A549 (cell line): ENCODE data around the gene STYXL1. TPM values are rescaled to one million over a fixed set of nuclear protein-coding genes. Genes with fewer than 3 reads are reported as not detected.

Experiments
- ATAC-seq, 2 experiments: fragments of 200-7000 bp in 1 of 2; fragments of >200 bp in 1 of 2; cut with Nextera tagmentation in 1 of 2; cut with Tn5 transposase in 1 of 2; 3 replicates each; pipeline versions ENCODE4 v1.8.0 to v1.9.1; 2018 to 2020; ENCODE audit warnings: mild to moderate bottlenecking in 1 of 2, moderate library complexity in 1 of 2
- CTCF ChIA-PET: fragments of 300-600 bp; sonication (Branson Sonifier 250); formaldehyde crosslinking; extraction: SDS; loops from one replicate; lab custom pipeline; 2021; ENCODE audit warnings: antibody characterized with exemption, inconsistent platforms; lab: Yijun Ruan, JAX
- POLR2A ChIA-PET: fragments of 350-600 bp; formaldehyde crosslinking; extraction: SDS; loops from one replicate; lab custom pipeline; 2021; ENCODE audit warnings: antibody characterized with exemption, inconsistent platforms; lab: Yijun Ruan, JAX
- DNase-seq, 2 experiments: peaks; one replicate each; pipeline versions ENCODE4 v3.0.0 to v3.0.0-alpha.2; 2011 to 2016; ENCODE audit warnings: low read depth in 1 of 2, low spot score in 1 of 2
- FAIRE-seq: peaks from 2 replicates; lab custom pipeline; 2011; peaks lifted over from hg19 to GRCh38; lab: Jason Lieb, UNC
- H3K27ac ChIP-seq, 2 experiments: fragments of >200 bp; sonication (Bioruptor Twin); formaldehyde crosslinking; 3 replicates each; pipeline ENCODE4 v1.5.1; 2016 to 2017
- H3K4me1 ChIP-seq: fragments of >200 bp; sonication (Bioruptor Twin); formaldehyde crosslinking; 3 replicates; pipeline ENCODE4 v1.6.1; 2016
- H3K4me2 ChIP-seq: fragments of >200 bp; sonication (Bioruptor Twin); formaldehyde crosslinking; 3 replicates; pipeline ENCODE4 v1.6.1; 2016
- H3K4me3 ChIP-seq: fragments of >200 bp; sonication (Bioruptor Twin); formaldehyde crosslinking; 3 replicates; pipeline ENCODE4 v1.5.1; 2016
- H3K9me3 ChIP-seq: fragments of >200 bp; sonication (Bioruptor Twin); formaldehyde crosslinking; 3 replicates; pipeline ENCODE4 v1.6.1; 2016
- CEBPB ChIP-seq, 2 experiments: fragments of >200 bp in 1 of 2; sonication (Bioruptor Twin) in 1 of 2; formaldehyde crosslinking in 1 of 2; IDR thresholded peaks; 2 replicates each; pipeline ENCODE4 v1.6.1; 2012 to 2016
- CHD2 ChIP-seq: fragments of 150-350 bp; IDR thresholded peaks from 2 replicates; pipeline ENCODE4 v1.6.1; 2014; ENCODE audit warnings: low read length; ENCODE audit not compliant: partially characterized antibody
- CHD4 ChIP-seq: fragments of 200-600 bp; sonication (generic); IDR thresholded peaks from 2 replicates; pipeline ENCODE4 v1.6.1; 2016; ENCODE audit warnings: antibody characterized with exemption, mild to moderate bottlenecking, borderline replicate concordance
- CTCF ChIP-seq: fragments of >200 bp; sonication (Bioruptor Twin); formaldehyde crosslinking; IDR thresholded peaks from 3 replicates; pipeline ENCODE4 v1.5.1; 2016
- EHF ChIP-seq: fragments of 250-450 bp; sonication (Bioruptor Pico); IDR thresholded peaks from 2 replicates; pipeline ENCODE4 v1.5.0; 2020; ENCODE audit warnings: mild to moderate bottlenecking
- EHMT2 ChIP-seq: fragments of 200-600 bp; sonication (generic); IDR thresholded peaks from 2 replicates; pipeline ENCODE4 v1.6.1; 2016; ENCODE audit warnings: antibody characterized with exemption, low read depth, mild to moderate bottlenecking, moderate library complexity
- EP300 ChIP-seq, 2 experiments: fragments of >200 bp; sonication (Bioruptor Twin); formaldehyde crosslinking; IDR thresholded peaks; 2 replicates in 1 of 2; 3 replicates in 1 of 2; pipeline ENCODE4 v1.6.1; 2016 to 2017
- ESRRA ChIP-seq: fragments of 150-350 bp; IDR thresholded peaks from 2 replicates; pipeline ENCODE4 v1.6.1; 2014; ENCODE audit warnings: mild to moderate bottlenecking, low read length, borderline replicate concordance
- FOSB ChIP-seq: fragments of 250-450 bp; sonication (Bioruptor Pico); IDR thresholded peaks from 2 replicates; pipeline ENCODE4 v1.5.0; 2020; ENCODE audit warnings: mild to moderate bottlenecking, moderate library complexity
- FOXS1 ChIP-seq: fragments of 250-450 bp; sonication (Bioruptor Pico); IDR thresholded peaks from 2 replicates; pipeline ENCODE4 v1.5.0; 2020; ENCODE audit warnings: mild to moderate bottlenecking, moderate library complexity
- GATA3 ChIP-seq: IDR thresholded peaks from 2 replicates; pipeline ENCODE4 v1.6.1; 2012; ENCODE audit warnings: borderline replicate concordance
- HDAC2 ChIP-seq: fragments of 200-600 bp; sonication (generic); IDR thresholded peaks from 2 replicates; pipeline ENCODE4 v1.6.1; 2016
- HMGXB4 ChIP-seq: fragments of 250-450 bp; sonication (Bioruptor Pico); IDR thresholded peaks from 2 replicates; pipeline ENCODE4 v1.5.0; 2021; ENCODE audit warnings: mild to moderate bottlenecking, moderate library complexity, borderline replicate concordance
- HOXB13 ChIP-seq: fragments of 250-450 bp; sonication (Bioruptor Pico); IDR thresholded peaks from 2 replicates; pipeline ENCODE4 v1.5.0; 2020; ENCODE audit warnings: low read depth, mild to moderate bottlenecking, moderate library complexity
- HOXB5 ChIP-seq: fragments of 250-450 bp; sonication (Bioruptor Pico); IDR thresholded peaks from 2 replicates; pipeline ENCODE4 v1.5.0; 2020; ENCODE audit warnings: mild to moderate bottlenecking, moderate library complexity
- JUN ChIP-seq, 2 experiments: fragments of >200 bp; sonication (Bioruptor Twin); formaldehyde crosslinking; IDR thresholded peaks; 2 replicates in 1 of 2; 3 replicates in 1 of 2; pipeline ENCODE4 v1.6.1; 2016 to 2017
- KDM5A ChIP-seq: fragments of 200-600 bp; sonication (generic); IDR thresholded peaks from 2 replicates; pipeline ENCODE4 v1.6.1; 2016; ENCODE audit warnings: antibody characterized with exemption, mild to moderate bottlenecking
- MAFK ChIP-seq: fragments of 450-650 bp; IDR thresholded peaks from 2 replicates; pipeline ENCODE4 v1.6.1; 2014; ENCODE audit not compliant: partially characterized antibody
- MAX ChIP-seq: IDR thresholded peaks from 2 replicates; pipeline ENCODE4 v1.6.1; 2012
- NPAS2 ChIP-seq: fragments of 250-450 bp; sonication (Bioruptor Pico); IDR thresholded peaks from 2 replicates; pipeline ENCODE4 v1.8.0; 2022; ENCODE audit warnings: mild to moderate bottlenecking, moderate library complexity, borderline replicate concordance
- NR3C1 ChIP-seq: fragments of >200 bp; sonication (Bioruptor Twin); formaldehyde crosslinking; IDR thresholded peaks from 3 replicates; pipeline ENCODE4 v1.6.1; 2017
- PBX3 ChIP-seq: IDR thresholded peaks from 2 replicates; pipeline ENCODE4 v1.6.1; 2012
- RFX5 ChIP-seq: fragments of 450-650 bp; IDR thresholded peaks from 2 replicates; pipeline ENCODE4 v1.7.1; 2014; ENCODE audit warnings: antibody characterized with exemption, mild to moderate bottlenecking, moderate library complexity
- RNF2 ChIP-seq: fragments of 200-600 bp; sonication (generic); IDR thresholded peaks from 2 replicates; pipeline ENCODE4 v1.6.1; 2016; ENCODE audit warnings: low read depth, mild to moderate bottlenecking, antibody characterized with exemption, moderate library complexity, borderline replicate concordance
- SMC3 ChIP-seq: fragments of >200 bp; sonication (Bioruptor Twin); formaldehyde crosslinking; IDR thresholded peaks from 3 replicates; pipeline ENCODE4 v1.6.1; 2018; ENCODE audit warnings: inconsistent platforms
- SREBF2 ChIP-seq: fragments of 450-650 bp; IDR thresholded peaks from 2 replicates; pipeline ENCODE4 v1.6.1; 2014; ENCODE audit warnings: mild to moderate bottlenecking, moderate library complexity
- TP53 ChIP-seq: fragments of 250-450 bp; sonication (Bioruptor Pico); IDR thresholded peaks from 2 replicates; pipeline ENCODE4 v1.5.0; 2021; ENCODE audit warnings: mild to moderate bottlenecking, moderate library complexity
- ZFP36 ChIP-seq: fragments of 450-650 bp; IDR thresholded peaks from 2 replicates; pipeline ENCODE4 v1.6.1; 2014; ENCODE audit warnings: borderline replicate concordance; ENCODE audit not compliant: partially characterized antibody
- ZNF302 ChIP-seq: fragments of 250-450 bp; sonication (Bioruptor Pico); IDR thresholded peaks from 2 replicates; pipeline ENCODE4 v1.9.0; 2021; ENCODE audit warnings: inconsistent platforms, mild to moderate bottlenecking, moderate library complexity
- WGBS: methylation state at CpG from one replicate; pipeline ENCODE4 v1.1.6; 2017; ENCODE audit errors: missing lambda C conversion rate; 5-methylcytosine and 5-hydroxymethylcytosine counted together
- polyA plus RNA-seq, 4 experiments: library from polyadenylated mRNA; depleted of rRNA in 3 of 4; stranded (reverse); fragments of >200 nt; fragmentation: RNase III in 1 of 4; extraction: RNeasy Plus Mini Kit Qiagen cat#74134 plus additional on column Dnase treatment in 1 of 4; gene quantifications; 2 replicates in 3 of 4; 3 replicates in 1 of 4; pipeline ENCODE4 v1.2.3, GENCODE V29; 2011 to 2017
- TF ChIP-seq, protein P1 (sequence below): fragments of 150-350 bp; IDR thresholded peaks from 2 replicates; pipeline ENCODE4 v1.6.1; 2014; ENCODE audit warnings: low read depth, mild to moderate bottlenecking, low read length
- TF ChIP-seq, protein P2 (sequence below): fragments of 200-600 bp; sonication (generic); IDR thresholded peaks from 2 replicates; pipeline ENCODE4 v1.6.1; 2016; ENCODE audit warnings: antibody characterized with exemption, mild to moderate bottlenecking, moderate library complexity
- TF ChIP-seq, protein P3 (sequence below): IDR thresholded peaks from 2 replicates; pipeline ENCODE4 v1.6.1; 2012; ENCODE audit warnings: low read depth, borderline replicate concordance

STYXL1 gene
- polyA plus RNA-seq, 2 of the 4 experiments (the other 2 are of a cell fraction) = 36.0 to 76.8 TPM

DNA sequence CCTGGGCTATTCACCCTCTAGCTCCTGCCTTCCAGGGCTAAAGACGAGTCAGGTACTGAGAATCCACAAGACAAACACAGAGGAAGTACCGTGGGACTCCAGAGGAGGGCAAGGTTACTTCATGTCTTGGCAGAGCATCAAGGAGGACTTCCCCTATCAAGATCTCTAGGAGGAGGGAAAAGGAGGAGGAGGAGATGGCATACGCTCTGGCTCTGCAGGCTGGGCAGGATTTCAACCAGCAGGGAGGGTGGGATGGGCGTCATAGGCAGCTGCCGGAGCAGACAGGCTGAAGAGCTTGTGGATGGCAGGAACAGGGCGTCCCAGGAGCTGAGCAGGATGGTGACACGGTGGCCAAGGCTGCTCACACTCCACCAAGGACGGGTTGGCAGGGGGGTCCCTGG lies 21.4 kb upstream of the STYXL1 start:
- Histone ChIP-seq H3K27ac (peak overlapping the region; percentile 80 to 81), H3K4me1 (peaks cover 40% of the 10 kb centered on the region), H3K9me3 (no peaks in the 10 kb centered on the region), H3K4me3 (no peak overlapping the region), H3K4me2 (peak overlapping the region; percentile 50)
- peak; percentile 88 to 92 for ATAC-seq
- POLR2A ChIA-PET = interaction anchor here (0.5 to 1.9 kb wide), 8 partner anchors 15 to 262 kb away, joined by 3 to 11 read pairs (median 4); partner anchors contain the start of genes MDH2 and STYXL1
- WGBS = 21% methylated on average over 8 of the region's 8 CpGs
- CTCF ChIA-PET = interaction anchor here (0.6 to 10.8 kb wide), 33 partner anchors 10 to 245 kb away, joined by 3 to 151 read pairs (median 5); partner anchors contain the start of genes MDH2 and STYXL1
- peak; percentile 90 for FAIRE-seq
- DNase-seq = peak; percentile 84 to 94
- TF ChIP-seq, protein P1, sequence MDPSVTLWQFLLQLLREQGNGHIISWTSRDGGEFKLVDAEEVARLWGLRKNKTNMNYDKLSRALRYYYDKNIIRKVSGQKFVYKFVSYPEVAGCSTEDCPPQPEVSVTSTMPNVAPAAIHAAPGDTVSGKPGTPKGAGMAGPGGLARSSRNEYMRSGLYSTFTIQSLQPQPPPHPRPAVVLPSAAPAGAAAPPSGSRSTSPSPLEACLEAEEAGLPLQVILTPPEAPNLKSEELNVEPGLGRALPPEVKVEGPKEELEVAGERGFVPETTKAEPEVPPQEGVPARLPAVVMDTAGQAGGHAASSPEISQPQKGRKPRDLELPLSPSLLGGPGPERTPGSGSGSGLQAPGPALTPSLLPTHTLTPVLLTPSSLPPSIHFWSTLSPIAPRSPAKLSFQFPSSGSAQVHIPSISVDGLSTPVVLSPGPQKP = no peak
- TF ChIP-seq CHD4 (no peak), SREBF2 (no peak), EP300 (IDR thresholded peaks at IDR 0.05) (no peak), JUN (IDR thresholded peaks at IDR 0.05) (0 out of 5 replicates have a peak, but pooled peaks of 1 of the 2 experiments have one; percentile 20), PBX3 (no peak), EHMT2 (no peak), HOXB5 (CRISPR knock-in tag) (no peak), SMC3 (peak; percentile 86), MAX (peak; percentile 48; the same call in 1 of the 2 replicates), EHF (CRISPR knock-in tag) (no peak), HDAC2 (no peak), CTCF (peak; percentile 55), ZFP36 (peak; percentile 13), NPAS2 (CRISPR knock-in tag) (no peak), TP53 (CRISPR knock-in tag) (no peak), KDM5A (no peak), CHD2 (no peak), ZNF302 (CRISPR knock-in tag) (no peak), FOSB (no peak), FOXS1 (CRISPR knock-in tag) (no peak), HOXB13 (CRISPR knock-in tag) (no peak), RFX5 (no peak), MAFK (no peak), GATA3 (peak; percentile 31; the same call in 1 of the 2 replicates), RNF2 (no peak), HMGXB4 (CRISPR knock-in tag) (no peak), CEBPB (IDR thresholded peaks at IDR 0.05) (peak; percentile 21 to 60; a peak in 2 of 4 replicates), NR3C1 (no peak), ESRRA (no peak)
- TF ChIP-seq, protein P2, sequence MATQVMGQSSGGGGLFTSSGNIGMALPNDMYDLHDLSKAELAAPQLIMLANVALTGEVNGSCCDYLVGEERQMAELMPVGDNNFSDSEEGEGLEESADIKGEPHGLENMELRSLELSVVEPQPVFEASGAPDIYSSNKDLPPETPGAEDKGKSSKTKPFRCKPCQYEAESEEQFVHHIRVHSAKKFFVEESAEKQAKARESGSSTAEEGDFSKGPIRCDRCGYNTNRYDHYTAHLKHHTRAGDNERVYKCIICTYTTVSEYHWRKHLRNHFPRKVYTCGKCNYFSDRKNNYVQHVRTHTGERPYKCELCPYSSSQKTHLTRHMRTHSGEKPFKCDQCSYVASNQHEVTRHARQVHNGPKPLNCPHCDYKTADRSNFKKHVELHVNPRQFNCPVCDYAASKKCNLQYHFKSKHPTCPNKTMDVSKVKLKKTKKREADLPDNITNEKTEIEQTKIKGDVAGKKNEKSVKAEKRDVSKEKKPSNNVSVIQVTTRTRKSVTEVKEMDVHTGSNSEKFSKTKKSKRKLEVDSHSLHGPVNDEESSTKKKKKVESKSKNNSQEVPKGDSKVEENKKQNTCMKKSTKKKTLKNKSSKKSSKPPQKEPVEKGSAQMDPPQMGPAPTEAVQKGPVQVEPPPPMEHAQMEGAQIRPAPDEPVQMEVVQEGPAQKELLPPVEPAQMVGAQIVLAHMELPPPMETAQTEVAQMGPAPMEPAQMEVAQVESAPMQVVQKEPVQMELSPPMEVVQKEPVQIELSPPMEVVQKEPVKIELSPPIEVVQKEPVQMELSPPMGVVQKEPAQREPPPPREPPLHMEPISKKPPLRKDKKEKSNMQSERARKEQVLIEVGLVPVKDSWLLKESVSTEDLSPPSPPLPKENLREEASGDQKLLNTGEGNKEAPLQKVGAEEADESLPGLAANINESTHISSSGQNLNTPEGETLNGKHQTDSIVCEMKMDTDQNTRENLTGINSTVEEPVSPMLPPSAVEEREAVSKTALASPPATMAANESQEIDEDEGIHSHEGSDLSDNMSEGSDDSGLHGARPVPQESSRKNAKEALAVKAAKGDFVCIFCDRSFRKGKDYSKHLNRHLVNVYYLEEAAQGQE = no peak
- TF ChIP-seq, protein P3, sequence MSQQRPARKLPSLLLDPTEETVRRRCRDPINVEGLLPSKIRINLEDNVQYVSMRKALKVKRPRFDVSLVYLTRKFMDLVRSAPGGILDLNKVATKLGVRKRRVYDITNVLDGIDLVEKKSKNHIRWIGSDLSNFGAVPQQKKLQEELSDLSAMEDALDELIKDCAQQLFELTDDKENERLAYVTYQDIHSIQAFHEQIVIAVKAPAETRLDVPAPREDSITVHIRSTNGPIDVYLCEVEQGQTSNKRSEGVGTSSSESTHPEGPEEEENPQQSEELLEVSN = no peak
